HG03139 (cell line): Measurements from ENCODE around the gene NKX1-2.

Source experiments
- ATAC-seq: cut with Tn5 transposase; IDR thresholded peaks from one replicate; pipeline ENCODE4 v1.9.1; 2021; ENCODE audit not compliant: unreplicated experiment

NKX1-2 gene

DNA sequence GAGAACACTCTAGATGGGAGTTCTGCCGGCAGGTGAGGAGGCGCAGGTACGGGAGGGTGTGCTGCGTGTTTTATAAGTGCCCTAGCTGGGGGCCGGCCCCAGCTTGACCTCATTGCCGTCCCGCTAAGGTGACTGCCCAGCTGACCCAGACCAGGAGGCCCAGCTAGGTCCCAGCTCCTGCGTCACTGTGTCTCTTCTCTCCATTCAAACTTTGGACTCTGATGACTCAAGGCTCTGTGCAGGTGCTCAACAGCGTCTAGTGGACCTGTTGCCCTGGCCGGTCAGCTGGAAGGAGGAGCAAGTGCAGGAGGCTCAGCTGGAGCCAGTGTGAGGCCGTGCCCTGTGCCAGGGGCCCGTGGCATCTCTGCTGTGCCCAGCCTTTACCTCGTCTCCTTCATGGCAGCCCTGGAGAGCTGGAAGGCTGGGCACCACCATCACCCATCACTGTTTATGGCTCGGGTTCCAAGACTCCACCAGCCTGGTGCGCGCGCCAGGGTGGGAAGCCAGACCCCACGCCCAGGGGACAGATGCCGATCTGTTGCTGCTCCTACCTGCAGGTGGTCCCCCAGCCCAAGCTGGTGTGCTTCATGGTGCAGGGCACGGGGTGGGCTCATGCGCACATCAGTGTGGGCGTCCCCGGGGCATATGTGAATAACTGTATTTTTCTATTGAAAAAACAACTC lies 26.3 kb upstream of the NKX1-2 start:
- ATAC-seq, result no peak

- no peak for ATAC-seq
These were observed 24.8 kb upstream of the NKX1-2 start for GRCh38 chr10:124474514-124475070.

GRCh38 chr10:124473070-124473469 lies 23.2 kb upstream of the NKX1-2 start:
- ATAC-seq, result no peak

DNA sequence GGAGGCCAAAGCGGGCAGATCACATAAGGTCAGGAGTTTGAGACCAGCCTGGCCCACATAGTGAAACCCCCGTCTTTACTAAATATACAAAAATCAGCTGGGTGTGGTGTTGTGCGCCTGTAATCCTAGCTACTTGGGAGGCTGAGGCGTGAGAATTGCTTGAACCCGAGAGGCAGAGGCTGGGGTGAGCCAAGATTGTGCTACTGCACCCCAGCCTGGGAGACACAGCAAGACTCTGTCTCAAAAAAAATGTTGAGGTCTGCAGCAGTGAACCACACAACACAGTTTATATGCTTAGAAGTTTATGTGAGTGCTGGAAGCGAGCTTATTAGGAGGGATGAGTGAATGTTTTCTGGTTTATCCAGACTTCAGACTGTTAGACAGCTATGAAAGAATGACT lies 22.2 kb upstream of the NKX1-2 start:
- no peak for ATAC-seq

GRCh38 chr10:124470544-124471434 lies 21.0 kb upstream of the NKX1-2 start:
- no peak for ATAC-seq

DNA sequence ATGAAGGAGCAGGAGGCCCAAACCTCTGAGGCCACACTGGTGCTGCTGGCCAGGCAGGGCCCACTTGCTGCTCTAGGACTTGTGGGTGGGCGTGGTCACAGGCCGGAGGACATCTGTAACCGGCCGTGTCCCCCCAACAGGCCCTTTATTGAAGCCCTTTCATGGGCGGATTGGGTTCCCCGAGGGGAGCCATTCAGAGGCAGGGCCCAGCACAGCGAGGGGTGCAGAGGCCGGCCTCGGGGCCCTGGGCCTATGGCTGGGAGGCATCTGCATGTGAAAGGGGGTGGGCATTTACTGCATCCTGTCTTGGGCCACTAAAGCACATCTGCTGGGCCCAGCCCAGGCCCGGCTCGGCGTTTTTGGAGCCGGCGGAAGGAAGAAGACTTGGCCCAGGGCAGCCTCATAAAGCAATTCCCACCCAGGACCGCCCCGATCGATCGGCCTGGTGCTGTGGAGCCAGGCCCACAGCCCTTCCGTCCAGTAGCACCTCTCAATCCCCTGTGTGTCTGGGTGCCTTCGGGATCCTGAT lies 20.2 kb upstream of the NKX1-2 start:
- no peak for ATAC-seq

DNA sequence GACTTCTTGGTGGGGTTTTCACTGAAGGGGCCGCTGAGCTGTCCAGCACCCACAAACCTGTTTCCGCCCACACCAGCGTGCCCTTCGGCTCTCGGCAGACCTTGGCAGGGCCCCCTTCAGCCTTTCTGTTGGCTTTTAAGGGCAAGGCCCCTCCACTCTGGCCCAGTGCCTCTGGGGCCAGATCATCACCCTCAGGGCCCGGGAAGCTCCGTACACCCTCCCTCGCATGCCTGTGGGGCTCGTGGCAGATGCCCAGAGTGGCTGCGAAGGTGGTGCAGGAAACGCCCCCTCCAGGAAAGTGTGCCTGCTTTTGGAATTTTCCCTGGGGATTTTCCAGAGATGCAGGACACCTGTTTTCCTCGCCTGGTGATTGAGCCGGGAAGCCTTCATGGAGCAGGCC lies 18.8 kb upstream of the NKX1-2 start:
- no peak for ATAC-seq

GRCh38 chr10:124467165-124467564 lies 17.3 kb upstream of the NKX1-2 start:
- no peak for ATAC-seq

DNA sequence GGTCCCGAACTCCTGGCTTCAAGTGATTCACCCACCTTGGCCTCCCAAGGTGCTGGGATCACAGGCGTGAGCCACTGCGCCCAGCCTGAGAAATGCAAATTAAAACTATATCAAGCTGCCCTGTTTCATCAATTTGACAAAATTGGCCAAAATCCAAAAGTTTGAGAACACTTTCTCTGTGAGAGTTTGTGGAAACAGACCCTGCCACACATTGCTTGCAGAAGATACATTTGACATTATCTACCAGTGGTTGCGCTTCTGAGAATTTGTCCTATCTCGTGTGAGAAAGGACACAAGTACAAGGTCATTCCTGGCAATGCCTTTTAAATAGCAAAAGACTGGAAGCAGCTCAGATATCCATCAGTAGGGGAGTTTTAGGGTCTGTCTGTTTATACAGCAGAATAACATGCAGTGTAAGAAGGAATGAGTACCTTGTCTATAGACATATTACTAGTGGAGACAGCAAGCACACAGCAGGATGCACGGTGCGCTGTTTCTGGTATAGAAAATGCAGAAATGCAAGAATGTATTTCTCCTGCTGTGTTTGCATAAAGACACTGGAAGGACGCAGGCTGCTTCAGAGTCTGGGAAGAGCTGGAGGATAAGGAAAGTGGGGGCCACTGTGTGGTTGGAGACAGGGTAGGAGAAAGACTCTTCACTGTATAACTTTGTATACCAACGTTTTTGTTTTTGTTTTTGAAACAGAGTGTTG lies 16.1 kb upstream of the NKX1-2 start:
- no peak for ATAC-seq

DNA sequence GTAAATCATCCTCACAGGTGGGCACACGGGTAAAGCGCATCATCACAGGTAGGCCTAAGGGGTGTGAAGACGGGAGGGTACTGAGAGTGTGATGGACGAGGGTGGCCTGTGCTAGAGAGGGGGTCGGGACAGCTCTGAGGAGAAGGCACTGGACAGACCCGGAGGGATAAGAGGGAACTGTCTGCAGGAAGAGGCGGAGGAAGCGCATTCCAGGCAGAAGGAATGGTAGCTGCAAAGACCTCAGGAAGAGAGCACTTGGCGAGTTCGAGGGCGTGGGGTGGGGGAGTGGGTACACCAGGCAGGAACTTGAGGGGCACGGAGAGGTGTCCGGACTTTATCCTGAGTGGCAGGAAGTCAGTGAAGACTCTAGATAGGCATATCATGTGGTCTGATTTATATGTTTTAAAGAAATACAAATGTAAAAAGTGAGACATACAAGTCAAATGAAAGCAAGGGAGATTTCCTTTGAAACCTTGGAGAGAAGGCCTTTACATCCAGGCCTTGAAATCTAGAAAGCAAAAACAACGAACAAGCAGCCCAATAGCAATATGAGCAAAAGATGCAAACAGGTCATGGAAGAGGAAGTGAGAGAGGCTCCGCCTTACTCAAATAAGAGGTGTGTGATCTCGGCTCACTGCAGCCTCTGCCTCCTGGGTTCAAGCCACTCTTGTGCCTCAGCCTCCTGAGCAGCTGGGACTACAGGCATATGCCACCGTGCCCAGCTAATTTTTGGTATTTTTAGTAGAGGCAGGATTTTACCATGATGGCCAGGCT lies 15.4 kb upstream of the NKX1-2 start:
- ATAC-seq, result peak; percentile 32

DNA sequence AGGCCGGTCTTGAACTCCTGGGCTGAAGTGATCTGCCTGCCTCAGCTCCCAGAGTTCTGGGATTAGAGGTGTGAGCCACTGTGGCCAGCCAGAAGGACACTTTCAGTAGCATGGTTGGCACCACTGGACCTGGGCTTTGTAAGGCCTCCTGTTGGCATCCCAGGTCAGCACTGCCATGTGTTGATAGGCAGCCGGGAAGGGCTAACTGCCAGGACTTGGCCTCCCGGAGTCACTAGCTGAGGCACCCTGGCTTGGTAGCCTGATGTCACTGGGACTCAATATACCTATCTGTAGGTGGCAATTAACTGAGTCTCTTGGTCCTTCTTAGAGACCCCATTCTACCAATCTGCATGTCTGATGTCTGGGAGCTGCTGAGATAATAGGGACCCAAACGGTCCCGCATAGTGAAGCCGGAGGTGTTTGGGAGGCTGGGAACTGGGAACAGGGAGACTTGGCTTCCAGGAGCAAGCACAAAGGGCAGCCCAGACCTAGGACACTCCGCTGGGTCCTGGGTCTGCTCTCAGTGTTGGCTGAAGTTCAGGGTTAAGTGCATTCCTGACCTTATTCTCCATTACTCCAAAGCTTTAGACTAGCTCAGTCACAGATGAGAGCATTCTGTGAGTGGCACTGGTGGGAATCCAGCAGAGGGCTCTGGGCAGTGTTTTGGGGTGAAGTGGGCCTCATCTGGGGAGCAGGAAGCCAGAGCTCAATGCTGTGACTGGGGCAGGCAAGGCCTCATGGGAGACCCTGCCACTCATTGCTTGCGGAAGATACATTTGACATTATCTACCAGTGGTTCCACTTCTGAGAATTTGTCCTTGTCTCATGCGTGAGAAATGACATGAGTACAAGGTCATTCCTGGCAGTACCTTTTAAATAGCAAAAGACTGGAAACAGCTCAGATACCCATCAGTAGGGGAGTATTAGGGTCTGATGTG lies 14.5 kb upstream of the NKX1-2 start:
- no peak for ATAC-seq

DNA sequence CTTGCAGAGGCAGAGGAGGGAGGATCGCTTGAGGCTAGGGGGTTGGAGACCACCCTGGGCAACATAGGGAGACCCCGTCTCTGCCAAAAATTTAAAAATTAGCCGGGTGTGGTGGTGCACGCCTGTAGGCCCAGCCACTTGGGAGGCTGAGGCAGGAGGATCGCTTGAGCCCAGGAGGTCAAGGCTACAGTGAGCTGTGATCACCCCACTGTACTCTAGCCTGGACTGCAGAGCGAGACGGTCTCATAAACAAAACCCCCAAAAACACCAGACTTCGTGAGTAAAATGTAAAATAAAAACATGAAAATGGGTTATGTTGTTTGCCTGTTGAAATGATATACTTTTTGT lies 12.5 kb upstream of the NKX1-2 start:
- ATAC-seq, result no peak

- ATAC-seq, result peak; percentile 93
These were observed 12.0 kb upstream of the NKX1-2 start, which contains the start of gene LHPP for GRCh38 chr10:124461642-124462347. TSS of gene LHPP (plus strand) at chr10:124461823. CDS start at chr10:124461863, 40 bp downstream.

GRCh38 chr10:124460144-124460543 lies 10.3 kb upstream of the NKX1-2 start:
- ATAC-seq, result no peak

GRCh38 chr10:124459395-124459794 lies 9.6 kb upstream of the NKX1-2 start:
- no peak for ATAC-seq

GRCh38 chr10:124458889-124459288 lies 9.1 kb upstream of the NKX1-2 start:
- no peak for ATAC-seq

DNA sequence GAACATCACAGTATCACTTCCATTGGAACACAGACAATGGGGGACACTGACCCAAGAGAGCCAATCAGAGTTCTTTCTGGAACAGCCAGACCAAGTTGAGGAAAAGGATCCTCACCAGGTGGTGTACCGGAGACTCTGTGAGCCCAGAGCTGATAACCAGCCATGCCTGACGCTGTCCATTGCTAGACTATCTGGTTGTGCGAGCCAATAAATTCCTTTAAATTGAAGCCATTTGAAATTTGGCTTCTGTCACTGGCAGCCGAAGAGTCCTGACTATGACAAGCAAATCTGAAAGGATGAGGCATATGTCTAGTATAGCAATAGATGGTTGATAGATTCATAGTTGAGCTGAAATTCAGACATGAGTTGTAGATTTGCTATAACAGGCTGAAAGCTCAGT lies 8.6 kb upstream of the NKX1-2 start:
- no peak for ATAC-seq

DNA sequence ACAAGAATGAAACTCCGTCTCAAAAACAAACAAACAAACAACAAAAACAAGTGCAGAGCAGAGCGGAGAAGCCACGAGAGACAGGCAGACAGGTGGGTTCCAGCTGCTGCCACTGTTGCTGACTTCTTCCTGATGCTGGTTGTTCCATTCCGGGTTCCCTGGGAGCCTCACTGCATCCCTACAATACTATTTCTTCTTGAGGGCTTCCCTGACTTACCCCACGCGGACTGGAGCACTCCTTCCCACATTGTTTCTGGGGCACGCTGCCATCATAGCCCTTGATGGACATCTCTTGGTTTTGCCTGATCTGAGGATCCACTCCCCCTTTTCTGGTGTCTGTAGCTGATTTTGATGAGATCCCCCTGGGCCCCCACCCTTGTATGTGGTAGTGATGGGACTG lies 5.6 kb upstream of the NKX1-2 start:
- ATAC-seq, result no peak
